Activated B cell treated with CpG ODN at 0.5 μM for 24 hours (primary cell): ENCODE measurements around the gene TMEM45B. TPM values are rescaled to one million over a fixed set of nuclear protein-coding genes. Genes with fewer than 3 reads are reported as not detected.
"Not testable (repeated sequence)": the region's sequence is repeated elsewhere in the genome, so short reads cannot be mapped to it uniquely, and the experiment has no call there.

ENCODE experiments used
- ATAC-seq: fragments of 200-7000 bp; cut with Tn5 transposase; one replicate; pipeline ENCODE4 v1.10.0; 2021; ENCODE audit warnings: low read depth, mild to moderate bottlenecking, moderate library complexity
- CTCF ChIA-PET: fragments of 350-600 bp; sonication (Branson Sonifier 250); formaldehyde crosslinking; loops from one replicate; lab custom pipeline; 2021; ENCODE audit warnings: antibody characterized with exemption; lab: Charles Lee
- POLR2A ChIA-PET: fragments of 350-600 bp; sonication (Branson Sonifier 250); formaldehyde crosslinking; loops from one replicate; lab custom pipeline; 2021; ENCODE audit warnings: antibody characterized with exemption; lab: Charles Lee
- DNase-seq: peaks from one replicate; pipeline ENCODE4 v3.0.0; 2022
- H3K27ac Mint-ChIP-seq: one replicate; pipeline ENCODE4 v1.8.0; 2020; ENCODE audit warnings: mixed read lengths
- H3K27me3 Mint-ChIP-seq: one replicate; pipeline ENCODE4 v1.8.0; 2021; ENCODE audit warnings: mixed read lengths
- H3K36me3 Mint-ChIP-seq: one replicate; pipeline ENCODE4 v1.8.0; 2021; ENCODE audit warnings: low read depth, mixed read lengths
- H3K4me1 Mint-ChIP-seq: one replicate; pipeline ENCODE4 v1.8.0; 2021; ENCODE audit warnings: mixed read lengths
- H3K4me3 Mint-ChIP-seq: one replicate; pipeline ENCODE4 v1.8.0; 2020; ENCODE audit warnings: mild to moderate bottlenecking, mixed read lengths
- H3K9me3 Mint-ChIP-seq: one replicate; pipeline ENCODE4 v1.8.0; 2020; ENCODE audit warnings: mixed read lengths
- CTCF ChIP-seq: fragments of 200-600 bp; IDR thresholded peaks from one replicate; pipeline ENCODE4 v1.8.0; 2022; ENCODE audit warnings: antibody characterized with exemption, mild to moderate bottlenecking
- intact Hi-C: fragments of 100-400 bp; cut with micrococcal nuclease; formaldehyde crosslinking; loops from one replicate; pipeline ENCODE4 v1.15.1; 2024
- total RNA-seq: library from RNA; stranded (reverse); gene quantifications from 2 replicates; pipeline ENCODE4 v1.2.3, GENCODE V29; 2022

Gene TMEM45B
- total RNA-seq, 1 donor from 2014 or later, result not detected

- CTCF ChIA-PET, result no interaction called here
- Mint-ChIP-seq H3K36me3 (no peaks in the 10 kb centered on the region), H3K4me1 (no peaks in the 10 kb centered on the region), H3K27me3 (peaks cover 3% of the 10 kb centered on the region), H3K9me3 (peaks cover 8% of the 10 kb centered on the region), H3K4me3 (no peak overlapping the region), H3K27ac (no peak overlapping the region)
- DNase-seq, result no peak
- ATAC-seq, result no peak
- POLR2A ChIA-PET, result no interaction called here
- intact Hi-C loops, result no loop called here
- no peak for TF ChIP-seq CTCF
These were observed 44.7 kb upstream of the TMEM45B start for GRCh38 chr11:129770993-129771392.

- ATAC-seq, H3K27ac Mint-ChIP-seq, H3K9me3 Mint-ChIP-seq, DNase-seq, H3K4me3 Mint-ChIP-seq, H3K4me1 Mint-ChIP-seq, CTCF ChIA-PET, H3K36me3 Mint-ChIP-seq, H3K27me3 Mint-ChIP-seq, intact Hi-C loops, POLR2A ChIA-PET: not testable (repeated sequence)
These were observed 44.2 kb upstream of the TMEM45B start for GRCh38 chr11:129771456-129771855.

- Mint-ChIP-seq H3K27me3 (no peaks in the 10 kb centered on the region), H3K9me3 (no peaks in the 10 kb centered on the region), H3K4me1 (no peaks in the 10 kb centered on the region), H3K36me3 (no peaks in the 10 kb centered on the region), H3K4me3 (no peak overlapping the region), H3K27ac (no peak overlapping the region)
- CTCF ChIA-PET, result no interaction called here
- no peak for DNase-seq
- POLR2A ChIA-PET, result no interaction called here
- intact Hi-C loops, result no loop called here
- TF ChIP-seq CTCF, result no peak
- ATAC-seq, result no peak
These were observed 36.8 kb upstream of the TMEM45B start for GRCh38 chr11:129778877-129779276.

- ChIA-PET POLR2A (no interaction called here), CTCF (no interaction called here)
- ATAC-seq (no peak), DNase-seq (no peak)
- no peak overlapping the region for H3K4me3 Mint-ChIP-seq
- no peaks in the 10 kb centered on the region for H3K36me3 Mint-ChIP-seq
- TF ChIP-seq CTCF, result no peak
- no peaks in the 10 kb centered on the region for H3K27me3 Mint-ChIP-seq
- H3K4me1 Mint-ChIP-seq, result no peaks in the 10 kb centered on the region
- intact Hi-C loops, result no loop called here
- no peak overlapping the region for H3K27ac Mint-ChIP-seq
- no peaks in the 10 kb centered on the region for H3K9me3 Mint-ChIP-seq
These were observed 36.3 kb upstream of the TMEM45B start for GRCh38 chr11:129779342-129779741.

GRCh38 chr11:129785383-129786111, 30.1 kb upstream of the TMEM45B start:
- ChIA-PET POLR2A (no interaction called here), CTCF (no interaction called here)
- H3K27me3 Mint-ChIP-seq, result no peaks in the 10 kb centered on the region
- intact Hi-C loops, result no loop called here
- no peak overlapping the region for H3K27ac Mint-ChIP-seq
- H3K9me3 Mint-ChIP-seq, result no peaks in the 10 kb centered on the region
- no peaks in the 10 kb centered on the region for H3K4me1 Mint-ChIP-seq
- DNase-seq, result no peak
- TF ChIP-seq CTCF, result no peak
- ATAC-seq, result no peak
- H3K4me3 Mint-ChIP-seq, result no peak overlapping the region
- H3K36me3 Mint-ChIP-seq, result no peaks in the 10 kb centered on the region

- H3K9me3 Mint-ChIP-seq, intact Hi-C loops, H3K27me3 Mint-ChIP-seq, DNase-seq, H3K4me3 Mint-ChIP-seq, H3K4me1 Mint-ChIP-seq, CTCF ChIA-PET, H3K27ac Mint-ChIP-seq, POLR2A ChIA-PET, ATAC-seq, H3K36me3 Mint-ChIP-seq: not testable (repeated sequence)
These were observed 29.6 kb upstream of the TMEM45B start for GRCh38 chr11:129786112-129786416.
